GM19372 (cell line): ENCODE results near the gene CPNE9.

ENCODE experiments used
- ATAC-seq: cut with Tn5 transposase; IDR thresholded peaks from one replicate; pipeline ENCODE4 v1.9.1; 2021; ENCODE audit warnings: mild to moderate bottlenecking, low read depth, moderate library complexity; ENCODE audit not compliant: unreplicated experiment

The CPNE9 gene

GRCh38 chr3:9743548-9743947 lies 39.9 kb downstream of the CPNE9 start:
- no peak for ATAC-seq

GRCh38 chr3:9744162-9744561 lies 40.5 kb downstream of the CPNE9 start:
- no peak for ATAC-seq

GRCh38 chr3:9745521-9745920 lies 41.9 kb downstream of the CPNE9 start:
- no peak for ATAC-seq

GRCh38 chr3:9746330-9746729 lies 42.7 kb downstream of the CPNE9 start:
- ATAC-seq: no peak

GRCh38 chr3:9747267-9747666 lies 43.6 kb downstream of the CPNE9 start:
- ATAC-seq: no peak

GRCh38 chr3:9748031-9748430 lies 44.4 kb downstream of the CPNE9 start:
- no peak for ATAC-seq

GRCh38 chr3:9749296-9749644 lies 45.6 kb downstream of the CPNE9 start:
- no peak for ATAC-seq

- ATAC-seq: peak; percentile 94
These were observed 46.3 kb downstream of the CPNE9 start, which contains the start of gene OGG1 for GRCh38 chr3:9749645-9750555. Gene OGG1 (plus strand): TSS chr3:9749952. CDS start chr3:9750287, 335 bp downstream.

GRCh38 chr3:9750556-9751411 lies 47.2 kb downstream of the CPNE9 start:
- no peak for ATAC-seq

GRCh38 chr3:9754678-9755077 lies 51.0 kb downstream of the CPNE9 start:
- no peak for ATAC-seq

GRCh38 chr3:9757427-9757826 lies 53.8 kb downstream of the CPNE9 start:
- ATAC-seq: no peak

- ATAC-seq: no peak
These were observed 57.3 kb downstream of the CPNE9 start for GRCh38 chr3:9760779-9761505.

- no peak for ATAC-seq
These were observed 58.3 kb downstream of the CPNE9 start for GRCh38 chr3:9761919-9762318.

GRCh38 chr3:9762871-9763270 lies 59.2 kb downstream of the CPNE9 start:
- ATAC-seq: no peak

- ATAC-seq: no peak
These were observed 62.2 kb downstream of the CPNE9 start for GRCh38 chr3:9765865-9766264.

GRCh38 chr3:9767418-9767817 lies 63.8 kb downstream of the CPNE9 start:
- ATAC-seq: no peak

GRCh38 chr3:9768141-9768775 lies 64.6 kb downstream of the CPNE9 start:
- no peak for ATAC-seq

GRCh38 chr3:9769012-9769411 lies 65.4 kb downstream of the CPNE9 start:
- ATAC-seq: no peak

- no peak for ATAC-seq
These were observed 66.0 kb downstream of the CPNE9 start, which contains the start of gene CAMK1 for GRCh38 chr3:9769426-9770275. Gene CAMK1 (minus strand): TSS chr3:9769947. CDS start chr3:9767749, 2,198 bp downstream.
